Measurements from ENCODE around the gene SLC16A3. TPM values are rescaled to one million over a fixed set of nuclear protein-coding genes. Genes with fewer than 3 reads are reported as not detected.

SLC16A3 gene
- total RNA-seq, 1 donor from 2014 or later = 21.0 TPM

DNA sequence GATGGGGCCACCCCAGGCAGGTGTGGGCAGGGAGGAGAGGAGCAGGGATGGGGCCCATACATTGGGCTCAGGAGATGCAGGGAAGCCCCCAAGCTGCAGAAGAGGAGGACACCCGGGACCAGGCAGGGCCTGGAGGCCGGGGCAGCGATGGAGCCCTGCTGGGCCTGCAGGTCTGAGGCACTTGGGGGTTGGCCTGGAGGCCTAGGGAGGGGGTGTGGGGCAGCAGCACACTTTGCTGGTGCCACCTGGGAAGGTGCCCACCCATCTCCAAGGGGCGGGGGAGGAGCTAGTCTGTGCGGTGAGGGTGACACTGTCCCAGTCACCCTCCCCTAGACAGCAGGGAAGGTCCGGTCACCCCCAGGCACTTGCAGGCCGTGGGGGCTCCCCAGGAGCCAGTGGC is 9.8 kb upstream of the SLC16A3 start:
- TF ChIP-seq EZH2phosphoT487 (IDR thresholded peaks at IDR 0.05) (no peak), EZH2 (IDR thresholded peaks at IDR 0.05) (no peak)
- TF ChIP-seq, protein P1, sequence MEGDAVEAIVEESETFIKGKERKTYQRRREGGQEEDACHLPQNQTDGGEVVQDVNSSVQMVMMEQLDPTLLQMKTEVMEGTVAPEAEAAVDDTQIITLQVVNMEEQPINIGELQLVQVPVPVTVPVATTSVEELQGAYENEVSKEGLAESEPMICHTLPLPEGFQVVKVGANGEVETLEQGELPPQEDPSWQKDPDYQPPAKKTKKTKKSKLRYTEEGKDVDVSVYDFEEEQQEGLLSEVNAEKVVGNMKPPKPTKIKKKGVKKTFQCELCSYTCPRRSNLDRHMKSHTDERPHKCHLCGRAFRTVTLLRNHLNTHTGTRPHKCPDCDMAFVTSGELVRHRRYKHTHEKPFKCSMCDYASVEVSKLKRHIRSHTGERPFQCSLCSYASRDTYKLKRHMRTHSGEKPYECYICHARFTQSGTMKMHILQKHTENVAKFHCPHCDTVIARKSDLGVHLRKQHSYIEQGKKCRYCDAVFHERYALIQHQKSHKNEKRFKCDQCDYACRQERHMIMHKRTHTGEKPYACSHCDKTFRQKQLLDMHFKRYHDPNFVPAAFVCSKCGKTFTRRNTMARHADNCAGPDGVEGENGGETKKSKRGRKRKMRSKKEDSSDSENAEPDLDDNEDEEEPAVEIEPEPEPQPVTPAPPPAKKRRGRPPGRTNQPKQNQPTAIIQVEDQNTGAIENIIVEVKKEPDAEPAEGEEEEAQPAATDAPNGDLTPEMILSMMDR (IDR thresholded peaks at IDR 0.05) = no peak
- Histone ChIP-seq H3F3A (ENCODE audit: low read depth) (peaks cover 6% of the 10 kb centered on the region), H3K79me2 (ENCODE audit: low read depth) (no peaks in the 10 kb centered on the region), H2AFZ (replicated peaks) (no peak overlapping the region), H3K9me3 (ENCODE audit: low read depth) (no peaks in the 10 kb centered on the region), H3K4me3 (no peak overlapping the region), H3K4me1 (no peaks in the 10 kb centered on the region), H3K9ac (no peak overlapping the region), H3K27ac (no peak overlapping the region), H3K36me3 (no peaks in the 10 kb centered on the region), H4K20me1 (ENCODE audit: low read depth) (no peaks in the 10 kb centered on the region), H3K27me3 (peaks cover 34% of the 10 kb centered on the region), H3K4me2 (no peak overlapping the region)
- peaks cover 8% of the 10 kb centered on the region for H3K27me3 Mint-ChIP-seq (ENCODE audit: insufficient read depth, low read depth)
- H3K36me3 Mint-ChIP-seq = no peaks in the 10 kb centered on the region
- no peak overlapping the region for H3K4me3 Mint-ChIP-seq
- H3K4me1 Mint-ChIP-seq = peaks cover 2% of the 10 kb centered on the region
- peak overlapping the region; percentile 72 for H3K27ac Mint-ChIP-seq
- no peak for DNase-seq (ENCODE audit: low spot score)
- peaks cover 4% of the 10 kb centered on the region for H3K9me3 Mint-ChIP-seq

DNA sequence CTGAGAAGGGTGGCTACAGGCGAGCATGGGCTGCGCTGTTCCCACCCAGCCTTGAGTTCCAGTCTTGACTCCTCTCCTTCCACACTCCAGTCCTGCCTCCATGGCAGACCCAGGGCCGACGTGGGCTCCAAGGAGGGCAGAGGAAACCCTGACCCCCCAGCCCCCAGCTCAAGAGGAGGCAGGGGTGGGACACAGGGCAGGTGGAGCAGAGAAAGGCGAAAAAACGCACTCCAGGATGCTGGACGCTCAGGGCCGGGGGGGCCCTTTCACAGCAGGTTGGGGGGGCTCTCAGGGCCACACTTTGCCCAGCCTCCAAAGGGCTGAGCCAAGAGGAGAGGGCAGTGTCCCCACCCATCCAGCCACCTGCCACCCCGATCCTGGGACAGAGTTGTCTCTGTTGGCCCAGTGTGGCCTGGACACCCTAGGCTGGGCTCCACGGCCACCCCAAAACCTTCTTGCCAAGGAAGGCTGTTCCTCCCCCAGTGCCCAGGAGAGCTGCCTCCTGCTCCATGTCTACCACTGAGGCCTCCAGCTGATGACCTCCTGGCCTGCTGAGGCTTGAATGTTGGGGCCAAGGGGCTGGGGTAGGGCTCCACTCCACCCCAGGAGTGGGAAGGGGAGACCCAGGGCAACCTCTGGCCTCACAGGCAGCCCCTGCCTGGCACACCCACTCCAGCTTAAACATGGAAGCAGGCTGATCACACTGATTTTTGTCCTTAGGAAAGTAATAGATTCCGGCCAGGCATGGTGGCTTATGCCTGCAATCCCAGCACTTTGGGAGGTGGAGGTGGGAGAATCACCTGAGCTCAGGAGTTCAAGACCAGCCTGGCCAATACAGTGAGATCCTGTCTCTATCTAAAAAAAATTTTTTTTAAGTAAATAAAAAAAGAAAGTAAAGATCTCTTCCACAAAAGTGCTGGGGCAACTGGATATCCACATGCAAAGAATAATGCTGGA is 8.8 kb upstream of the SLC16A3 start:
- DNase-seq (ENCODE audit: low spot score) = no peak

DNA sequence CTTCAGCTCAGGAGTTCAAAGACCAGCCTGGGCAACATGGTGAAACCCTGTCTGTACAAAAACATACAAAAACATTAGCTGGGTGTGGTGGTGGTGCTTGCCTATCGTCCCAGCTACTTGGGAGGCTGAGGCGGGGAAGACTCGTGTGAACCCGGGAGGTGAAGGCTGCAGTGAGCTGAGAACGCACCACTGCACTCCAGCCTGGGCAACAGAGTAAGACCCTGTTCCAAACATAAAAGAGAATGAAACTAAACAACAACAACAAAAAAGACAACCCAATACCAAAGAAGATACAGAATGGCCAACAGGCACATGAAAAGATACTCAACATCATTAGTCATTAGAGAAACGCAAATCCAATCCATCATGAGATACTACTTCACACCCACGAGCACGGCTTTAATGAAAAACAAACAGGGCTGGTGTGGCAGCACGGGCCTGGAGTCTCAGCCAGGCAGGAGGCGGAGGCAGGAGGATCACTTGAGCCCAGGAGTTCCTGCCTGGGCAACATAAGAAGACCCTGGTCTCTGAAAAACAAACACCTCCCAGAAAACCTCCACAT is 7.4 kb upstream of the SLC16A3 start:
- no peak overlapping the region for H3K4me3 ChIP-seq
- H3K4me1 ChIP-seq = no peaks in the 10 kb centered on the region
- Mint-ChIP-seq H3K4me3 (no peak overlapping the region), H3K36me3 (no peaks in the 10 kb centered on the region), H3K9me3 (peaks cover 7% of the 10 kb centered on the region), H3K4me1 (no peaks in the 10 kb centered on the region), H3K27me3 (ENCODE audit: insufficient read depth, low read depth) (peaks cover 13% of the 10 kb centered on the region), H3K27ac (no peak overlapping the region)
- TF ChIP-seq EZH2phosphoT487 (IDR thresholded peaks at IDR 0.05) (no peak), EZH2 (IDR thresholded peaks at IDR 0.05) (no peak)
- TF ChIP-seq, protein P1 (IDR thresholded peaks at IDR 0.05) = no peak
- no peaks in the 10 kb centered on the region for H4K20me1 ChIP-seq (ENCODE audit: low read depth)
- no peak overlapping the region for H2AFZ ChIP-seq (replicated peaks)
- H3K27me3 ChIP-seq = peaks cover 34% of the 10 kb centered on the region
- H3K9ac ChIP-seq = no peak overlapping the region
- H3K36me3 ChIP-seq = no peaks in the 10 kb centered on the region
- H3K4me2 ChIP-seq = no peak overlapping the region
- no peak for DNase-seq (ENCODE audit: low spot score)
- no peaks in the 10 kb centered on the region for H3K9me3 ChIP-seq (ENCODE audit: low read depth)
- H3F3A ChIP-seq (ENCODE audit: low read depth) = no peaks in the 10 kb centered on the region
- no peaks in the 10 kb centered on the region for H3K79me2 ChIP-seq (ENCODE audit: low read depth)
- H3K27ac ChIP-seq = no peak overlapping the region

More for the DNA sequence above, 8.8 kb upstream of the SLC16A3 start:
- H3K27me3 ChIP-seq = peaks cover 26% of the 10 kb centered on the region
- no peaks in the 10 kb centered on the region for H3K4me1 ChIP-seq
- Mint-ChIP-seq H3K36me3 (no peaks in the 10 kb centered on the region), H3K27ac (no peak overlapping the region), H3K4me3 (no peak overlapping the region), H3K27me3 (ENCODE audit: insufficient read depth, low read depth) (peaks cover 9% of the 10 kb centered on the region), H3K4me1 (peaks cover under 1% of the 10 kb centered on the region), H3K9me3 (peaks cover 7% of the 10 kb centered on the region)
- H4K20me1 ChIP-seq (ENCODE audit: low read depth) = no peaks in the 10 kb centered on the region
- no peaks in the 10 kb centered on the region for H3K79me2 ChIP-seq (ENCODE audit: low read depth)
- H3K9ac ChIP-seq = no peak overlapping the region
- no peaks in the 10 kb centered on the region for H3K36me3 ChIP-seq
- TF ChIP-seq EZH2 (IDR thresholded peaks at IDR 0.05) (no peak), EZH2phosphoT487 (IDR thresholded peaks at IDR 0.05) (no peak)
- TF ChIP-seq, protein P1 (IDR thresholded peaks at IDR 0.05) = no peak
- H3K27ac ChIP-seq = no peak overlapping the region
- no peaks in the 10 kb centered on the region for H3K9me3 ChIP-seq (ENCODE audit: low read depth)
- H3K4me3 ChIP-seq = no peak overlapping the region
- H2AFZ ChIP-seq (replicated peaks) = no peak overlapping the region
- H3K4me2 ChIP-seq = no peak overlapping the region
- H3F3A ChIP-seq (ENCODE audit: low read depth) = peaks cover 2% of the 10 kb centered on the region

Data from neural progenitor cell (in vitro differentiated cells).